ENCODE measurements around the gene HHAT.
"Not testable (repeated sequence)": the region's sequence is repeated elsewhere in the genome, so short reads cannot be mapped to it uniquely, and the experiment has no call there.

Gene HHAT

DNA sequence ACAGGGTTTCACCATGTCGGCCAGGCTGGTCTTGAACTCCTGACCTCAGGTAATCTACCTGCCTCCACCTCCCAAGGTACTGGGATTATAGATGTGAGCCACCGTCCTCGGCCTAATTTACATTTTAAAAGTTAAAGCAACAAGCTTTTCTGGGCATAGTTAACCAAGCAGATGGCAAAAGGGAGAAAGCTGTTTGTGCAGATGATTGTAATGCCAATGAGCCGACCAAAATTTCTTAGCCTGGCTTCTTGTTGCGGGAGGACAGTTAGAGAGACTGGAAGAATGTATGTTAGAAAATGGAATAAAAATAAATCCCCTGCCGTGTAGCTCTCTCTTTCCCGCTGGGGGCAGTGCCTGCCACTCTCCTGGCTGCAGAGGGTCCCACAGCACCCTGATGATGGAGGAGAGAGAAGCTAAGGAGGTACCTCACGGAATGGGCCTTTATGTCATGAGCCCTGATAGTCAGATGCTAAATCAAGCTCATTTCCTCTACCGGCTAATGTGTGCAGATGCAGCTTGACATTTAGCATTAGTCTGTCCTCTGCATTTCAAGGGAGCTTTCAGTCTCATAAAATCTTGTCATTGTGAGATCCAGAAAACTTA lies 87.2 kb downstream of the HHAT start:
- no peaks in the 10 kb centered on the region for H3K9me3 Mint-ChIP-seq
- H3K4me1 Mint-ChIP-seq: no peaks in the 10 kb centered on the region
- no peak overlapping the region for H3K27ac Mint-ChIP-seq
- DNase-seq (ENCODE audit: low spot score in 2 of 2): no peak
- H3K36me3 Mint-ChIP-seq: no peaks in the 10 kb centered on the region
- H3K4me3 Mint-ChIP-seq: no peak overlapping the region
- ATAC-seq: no peak

DNA sequence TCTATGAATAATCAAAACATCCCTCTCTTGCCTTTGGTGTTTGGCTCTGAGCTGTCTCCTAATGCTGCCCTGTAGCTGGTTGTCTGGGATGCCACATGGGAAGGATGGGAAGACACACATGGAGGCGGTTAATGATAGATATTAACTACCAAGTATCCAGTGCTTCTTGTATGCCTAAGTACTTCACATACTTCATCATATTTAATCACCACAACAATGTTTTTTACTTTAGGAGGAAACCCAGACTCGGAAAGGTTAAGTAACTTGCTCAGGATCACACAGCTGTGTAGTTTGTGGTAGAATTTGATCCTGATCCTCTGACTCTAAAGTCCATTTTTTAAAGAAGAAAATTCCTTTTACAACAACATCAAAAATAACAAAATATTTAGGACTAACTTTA lies 88.0 kb downstream of the HHAT start:
- DNase-seq (ENCODE audit: low spot score in 2 of 2) (no peak), ATAC-seq (no peak)
- Mint-ChIP-seq H3K4me1 (no peaks in the 10 kb centered on the region), H3K27ac (no peak overlapping the region), H3K4me3 (no peak overlapping the region), H3K36me3 (no peaks in the 10 kb centered on the region), H3K9me3 (no peaks in the 10 kb centered on the region)

DNA sequence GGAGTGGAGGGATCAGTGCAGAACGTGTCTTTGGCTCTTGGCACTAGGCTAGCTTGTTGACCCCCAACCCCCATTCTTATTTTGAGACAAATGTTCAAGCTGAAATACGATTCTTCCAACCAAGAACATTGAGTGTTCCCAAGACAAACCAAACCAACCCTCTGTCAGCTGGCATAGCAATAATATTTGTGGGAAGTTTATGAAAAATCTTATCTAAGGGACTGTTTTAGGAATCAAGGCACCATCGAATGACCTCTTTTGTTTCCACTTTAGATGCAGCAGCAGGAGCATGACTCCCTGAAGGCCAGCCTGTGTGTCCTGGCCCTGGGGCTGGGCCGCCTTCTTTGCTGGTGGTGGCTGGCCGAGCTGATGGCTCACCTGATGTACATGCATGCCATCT lies 89.2 kb downstream of the HHAT start:
- no peak for ATAC-seq
- no peaks in the 10 kb centered on the region for H3K4me1 Mint-ChIP-seq
- H3K9me3 Mint-ChIP-seq: no peaks in the 10 kb centered on the region
- H3K27ac Mint-ChIP-seq: no peak overlapping the region
- H3K4me3 Mint-ChIP-seq: no peak overlapping the region
- H3K36me3 Mint-ChIP-seq: no peaks in the 10 kb centered on the region
- DNase-seq (ENCODE audit: low spot score in 2 of 2): no peak

DNA sequence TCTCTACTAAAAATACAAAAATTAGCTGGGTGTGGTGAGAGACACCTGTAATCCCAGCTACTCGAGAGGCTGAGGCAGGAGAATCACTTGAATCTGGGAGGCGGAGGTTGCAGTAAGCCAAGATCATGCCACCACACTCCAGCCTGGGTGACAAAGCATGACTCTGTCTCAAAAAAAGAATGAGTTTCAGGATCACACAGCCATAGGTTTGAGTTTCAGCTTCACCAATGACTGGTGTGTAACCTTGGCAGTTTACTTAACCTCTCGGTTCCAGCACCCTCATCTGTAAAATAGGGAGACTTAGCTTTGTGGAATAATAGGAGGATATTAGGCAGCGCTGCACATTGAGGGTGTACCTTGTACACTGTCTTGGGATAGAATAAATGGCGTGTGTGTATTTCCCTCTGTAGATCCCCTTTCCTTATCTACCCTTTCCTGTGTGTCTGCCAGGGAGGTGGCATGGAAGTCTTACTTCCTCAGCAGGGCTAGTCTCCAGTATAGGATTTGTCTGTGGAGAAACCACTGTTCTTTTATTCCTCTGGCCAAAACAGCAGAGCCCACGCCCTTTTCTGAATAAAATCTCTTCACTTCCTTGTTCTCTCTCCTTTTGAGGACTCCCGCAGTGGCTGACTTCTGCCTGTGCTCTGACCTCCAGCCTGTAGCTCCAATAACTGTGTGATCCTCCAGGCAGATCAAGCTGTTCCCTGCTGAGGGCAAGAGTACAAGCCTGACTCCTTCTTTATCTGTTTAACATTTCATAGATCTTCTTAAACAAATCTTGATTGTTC lies 90.4 kb downstream of the HHAT start:
- Mint-ChIP-seq H3K4me3 (no peak overlapping the region), H3K27ac (no peak overlapping the region), H3K9me3 (no peaks in the 10 kb centered on the region), H3K4me1 (no peaks in the 10 kb centered on the region), H3K36me3 (no peaks in the 10 kb centered on the region)
- no peak for DNase-seq (ENCODE audit: low spot score in 2 of 2)
- peak; percentile 48 for ATAC-seq

DNA sequence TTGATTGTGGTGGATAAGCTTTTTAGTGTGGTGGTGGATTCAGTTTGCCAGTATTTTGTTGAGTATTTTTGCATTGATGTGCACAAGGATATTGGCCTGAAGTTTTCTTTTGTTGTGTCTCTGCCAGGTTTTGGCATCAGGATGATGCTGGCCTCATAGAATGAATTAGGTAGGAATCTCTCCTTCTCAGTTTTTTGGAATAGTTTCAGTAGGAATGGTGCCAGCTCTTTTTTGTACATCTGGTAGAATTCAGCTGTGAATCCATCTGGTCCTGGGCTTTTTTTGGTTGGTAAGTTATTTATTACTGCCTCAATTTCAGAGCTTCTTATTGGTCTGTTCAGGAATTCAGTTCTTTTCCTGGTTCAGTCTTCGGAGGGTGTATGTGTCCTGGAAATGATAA lies 98.0 kb downstream of the HHAT start:
- not testable (repeated sequence) for H3K27ac Mint-ChIP-seq; H3K4me3 Mint-ChIP-seq; H3K36me3 Mint-ChIP-seq; H3K4me1 Mint-ChIP-seq; H3K9me3 Mint-ChIP-seq; ATAC-seq; DNase-seq (ENCODE audit: low spot score in 2 of 2)

DNA sequence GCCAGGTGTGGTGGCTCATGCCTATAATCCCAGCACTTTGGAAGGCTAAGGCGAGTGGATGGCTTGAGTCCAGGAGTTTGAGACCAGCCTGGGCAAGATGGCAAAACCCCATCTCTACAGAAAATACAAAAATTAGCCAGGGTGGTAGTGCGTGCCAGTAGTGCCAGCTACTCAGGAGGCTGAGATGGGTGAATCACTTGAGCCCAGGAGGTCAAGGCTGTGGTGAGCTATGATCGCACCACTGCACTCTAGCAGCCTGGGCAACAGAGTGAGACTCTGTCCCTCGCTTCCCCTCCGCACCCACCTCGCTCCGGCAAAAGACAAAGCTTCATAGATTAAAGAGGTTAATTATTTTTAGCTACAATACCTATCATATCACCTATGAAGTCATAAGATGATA lies 100.0 kb downstream of the HHAT start:
- ATAC-seq (no peak), DNase-seq (ENCODE audit: low spot score in 2 of 2) (no peak)
- H3K27ac Mint-ChIP-seq: no peak overlapping the region
- H3K4me3 Mint-ChIP-seq: no peak overlapping the region
- H3K4me1 Mint-ChIP-seq: no peaks in the 10 kb centered on the region
- H3K36me3 Mint-ChIP-seq: no peaks in the 10 kb centered on the region
- no peaks in the 10 kb centered on the region for H3K9me3 Mint-ChIP-seq

DNA sequence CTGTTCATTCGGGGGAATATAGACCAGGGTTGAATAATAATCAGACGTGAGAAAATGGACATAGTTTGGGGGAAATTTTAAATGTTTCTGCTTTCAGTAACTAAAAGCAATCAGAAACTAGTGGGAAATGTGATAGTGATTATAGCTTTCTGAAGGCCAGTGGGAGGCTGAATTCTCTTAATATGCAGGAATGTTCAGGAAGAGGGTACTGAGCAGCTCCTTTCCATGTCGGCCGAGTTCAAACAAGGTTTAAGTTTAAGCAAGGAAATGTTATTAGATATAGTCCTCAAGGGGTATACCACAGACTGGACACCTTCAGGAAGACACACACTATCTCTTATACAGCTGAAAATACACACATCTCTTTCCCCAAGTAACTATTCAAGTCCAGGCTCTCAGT lies 105.5 kb downstream of the HHAT start:
- no peak for ATAC-seq

DNA sequence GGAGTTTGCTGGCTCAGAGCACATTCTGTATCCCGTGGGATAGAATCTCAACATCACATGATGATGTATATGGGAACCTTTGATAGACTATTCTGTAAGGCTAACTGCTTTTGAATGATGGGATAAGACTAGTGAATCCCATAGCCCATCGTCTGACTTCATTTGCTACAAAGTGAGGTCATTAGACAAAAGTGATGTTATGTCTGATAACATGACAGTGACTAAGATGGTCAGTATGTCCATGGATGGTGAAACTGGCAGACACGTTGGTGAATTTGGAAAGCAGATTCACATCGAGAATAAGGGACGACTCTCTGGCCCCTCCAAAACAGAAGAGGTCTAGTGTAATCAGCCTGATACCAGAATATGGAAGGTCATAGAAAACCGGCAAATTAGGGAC lies 108.4 kb downstream of the HHAT start:
- Mint-ChIP-seq H3K4me1 (no peaks in the 10 kb centered on the region), H3K36me3 (no peaks in the 10 kb centered on the region), H3K4me3 (no peak overlapping the region), H3K9me3 (no peaks in the 10 kb centered on the region), H3K27ac (no peak overlapping the region)
- DNase-seq (ENCODE audit: low spot score in 2 of 2): no peak
- ATAC-seq: no peak

More for the DNA sequence above, 105.5 kb downstream of the HHAT start:
- no peaks in the 10 kb centered on the region for H3K36me3 Mint-ChIP-seq
- DNase-seq (ENCODE audit: low spot score in 2 of 2): no peak
- H3K4me3 Mint-ChIP-seq: no peak overlapping the region
- no peaks in the 10 kb centered on the region for H3K9me3 Mint-ChIP-seq
- H3K4me1 Mint-ChIP-seq: no peaks in the 10 kb centered on the region
- no peak overlapping the region for H3K27ac Mint-ChIP-seq

DNA sequence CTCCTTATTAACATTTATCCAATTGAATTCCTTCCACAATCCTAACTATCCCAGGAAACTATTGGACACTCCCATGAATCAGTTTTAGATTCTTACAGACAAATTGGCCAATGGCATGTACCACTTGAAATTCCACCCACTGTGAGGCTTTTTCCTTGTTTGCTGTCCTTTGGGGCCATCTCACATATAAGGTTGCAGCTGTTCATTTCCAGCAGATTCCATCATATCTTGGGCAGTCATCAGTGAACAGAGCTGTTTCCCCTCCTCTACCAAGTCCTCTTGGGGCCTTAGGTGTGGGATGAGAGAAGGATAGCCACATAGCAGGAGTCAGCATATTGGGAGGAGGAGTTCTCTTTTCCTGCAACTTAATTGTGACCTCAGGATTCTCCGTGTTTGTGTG lies 109.1 kb downstream of the HHAT start:
- Mint-ChIP-seq H3K9me3 (no peaks in the 10 kb centered on the region), H3K4me1 (no peaks in the 10 kb centered on the region), H3K36me3 (no peaks in the 10 kb centered on the region), H3K27ac (no peak overlapping the region), H3K4me3 (no peak overlapping the region)
- no peak for ATAC-seq
- no peak for DNase-seq (ENCODE audit: low spot score in 2 of 2)

DNA sequence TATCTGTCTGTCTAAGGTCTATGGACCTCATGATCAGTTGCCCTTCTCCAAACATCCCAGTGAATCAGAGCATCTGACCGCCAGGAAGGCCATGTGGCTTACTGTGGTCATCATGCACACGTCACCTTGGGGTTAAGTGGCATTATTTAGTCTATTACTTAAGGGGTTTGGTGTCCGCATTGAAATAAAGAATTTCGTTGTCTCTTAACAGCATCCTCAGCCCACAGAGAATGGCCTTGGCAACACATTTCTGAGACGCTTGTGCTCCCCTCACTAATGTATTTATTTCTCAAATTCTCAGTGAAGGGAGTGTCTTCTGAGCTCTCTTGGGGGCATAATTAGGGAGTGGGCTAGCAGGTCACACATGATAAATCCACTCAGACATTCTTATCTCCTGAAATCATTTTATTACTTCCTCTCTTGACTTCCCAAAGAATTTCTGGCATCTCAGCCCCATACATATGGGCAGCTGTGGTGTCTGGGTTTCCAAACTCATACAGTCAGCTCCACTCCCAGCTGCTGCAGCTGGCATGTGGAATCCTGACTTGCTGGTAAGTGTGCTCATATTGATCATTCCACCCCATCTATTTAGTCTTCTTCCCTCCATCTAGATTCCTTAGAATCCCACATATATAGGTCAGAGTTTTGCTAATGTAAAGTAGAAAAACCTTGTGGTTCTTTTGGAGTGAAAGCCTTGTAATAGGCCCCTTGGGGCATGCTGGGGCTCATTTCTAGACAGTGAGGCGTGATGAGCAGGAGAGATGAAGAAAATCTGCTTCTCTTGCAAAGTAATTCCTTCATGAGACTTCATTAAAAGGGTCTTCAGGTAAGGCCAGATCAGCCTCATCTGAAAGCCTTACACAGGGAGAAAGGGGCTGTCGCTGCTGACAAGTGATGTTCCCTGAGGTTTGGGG lies 110.5 kb downstream of the HHAT start:
- no peak for DNase-seq (ENCODE audit: low spot score in 2 of 2)
- ATAC-seq: no peak
- no peaks in the 10 kb centered on the region for H3K36me3 Mint-ChIP-seq
- H3K4me3 Mint-ChIP-seq: no peak overlapping the region
- no peaks in the 10 kb centered on the region for H3K9me3 Mint-ChIP-seq
- H3K27ac Mint-ChIP-seq: no peak overlapping the region
- H3K4me1 Mint-ChIP-seq: no peaks in the 10 kb centered on the region

DNA sequence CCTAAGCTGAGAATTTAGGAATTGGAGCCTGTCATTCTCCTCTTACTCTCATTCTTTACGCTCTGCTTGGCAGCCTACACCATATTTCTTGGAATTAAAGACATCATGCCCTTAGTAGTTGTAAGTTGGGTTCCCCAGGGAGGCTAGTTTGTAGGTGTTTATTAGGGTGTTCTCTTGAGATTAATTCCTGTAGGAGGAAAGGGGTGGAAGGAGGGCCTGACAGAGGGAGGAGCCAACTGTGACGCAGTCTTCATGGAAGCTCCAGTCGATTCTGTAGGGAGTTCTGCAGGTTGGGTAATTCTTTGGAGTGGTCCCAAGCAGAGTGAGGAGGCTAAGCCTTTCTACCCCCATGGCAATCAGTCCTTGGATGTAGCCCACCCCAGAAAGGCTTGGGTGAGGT lies 111.4 kb downstream of the HHAT start:
- Mint-ChIP-seq H3K9me3 (no peaks in the 10 kb centered on the region), H3K4me3 (no peak overlapping the region), H3K4me1 (no peaks in the 10 kb centered on the region), H3K36me3 (no peaks in the 10 kb centered on the region), H3K27ac (no peak overlapping the region)
- DNase-seq (ENCODE audit: low spot score in 2 of 2): no peak
- ATAC-seq: no peak

DNA sequence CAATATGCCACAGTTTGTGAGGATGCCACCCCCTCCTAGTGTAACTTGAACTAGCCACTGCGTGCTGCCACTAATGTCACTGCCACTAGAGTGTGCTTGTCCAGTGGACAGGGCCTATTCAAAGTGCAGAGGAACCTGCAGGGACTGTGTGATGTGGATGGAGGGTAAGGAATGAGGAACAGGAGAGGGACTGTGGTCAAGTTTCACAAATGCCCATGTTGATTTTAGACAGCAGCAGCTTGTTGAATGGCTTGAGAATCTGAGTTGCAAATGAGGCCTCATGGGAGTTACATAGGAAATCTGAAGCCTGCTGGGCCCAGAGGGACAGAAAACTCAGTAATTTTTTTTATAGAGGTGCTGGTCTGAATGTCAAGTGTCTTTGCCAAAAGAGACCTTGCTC lies 112.3 kb downstream of the HHAT start:
- DNase-seq (ENCODE audit: low spot score in 2 of 2) (no peak), ATAC-seq (no peak)
- no peaks in the 10 kb centered on the region for H3K9me3 Mint-ChIP-seq
- H3K36me3 Mint-ChIP-seq: no peaks in the 10 kb centered on the region
- H3K27ac Mint-ChIP-seq: no peak overlapping the region
- peaks cover 5% of the 10 kb centered on the region for H3K4me1 Mint-ChIP-seq
- no peak overlapping the region for H3K4me3 Mint-ChIP-seq

DNA sequence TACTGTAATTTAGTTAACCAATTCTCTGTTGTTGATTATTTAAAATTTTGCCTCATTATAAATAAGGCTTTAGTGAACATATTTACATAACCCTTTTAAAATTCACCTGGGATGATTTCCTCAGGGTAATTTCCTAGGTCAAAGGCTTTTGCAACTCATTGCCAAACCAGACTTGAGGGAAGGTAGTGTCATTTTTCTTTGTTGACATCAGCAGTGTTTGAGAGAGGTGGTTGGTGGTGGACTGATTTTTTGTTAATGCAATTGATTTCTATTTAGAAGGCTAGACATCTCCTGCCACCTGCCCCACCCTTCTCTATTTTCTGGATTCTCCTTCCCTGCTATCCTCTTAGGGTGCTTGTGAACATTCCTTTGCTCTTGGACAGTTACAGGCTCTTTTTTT lies 116.8 kb downstream of the HHAT start:
- no peak for ATAC-seq

DNA sequence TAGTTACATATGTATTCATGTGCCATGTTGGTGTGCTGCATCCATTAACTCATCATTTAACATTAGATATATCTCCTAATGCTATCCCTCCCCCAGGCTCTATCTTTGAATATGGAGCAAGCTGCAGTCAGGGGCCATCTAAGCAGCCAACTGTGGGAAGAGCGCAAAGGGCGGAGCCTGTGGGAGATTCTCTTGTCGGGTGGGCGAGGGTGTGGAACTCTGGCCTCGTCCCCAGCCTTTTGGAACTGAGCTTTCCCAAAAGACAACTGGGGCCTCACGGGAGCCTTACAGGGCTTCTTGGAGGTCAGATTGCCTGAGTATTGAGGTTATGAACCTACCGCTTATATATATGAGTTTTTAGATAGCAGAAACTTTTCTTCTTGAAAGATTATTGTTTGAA lies 117.2 kb downstream of the HHAT start:
- Mint-ChIP-seq H3K4me3 (no peak overlapping the region), H3K4me1 (peaks cover 18% of the 10 kb centered on the region), H3K9me3 (no peaks in the 10 kb centered on the region), H3K27ac (peak overlapping the region; percentile 20), H3K36me3 (peaks cover 4% of the 10 kb centered on the region)
- DNase-seq (ENCODE audit: low spot score in 2 of 2) (no peak), ATAC-seq (no peak)

More for the DNA sequence above, 116.8 kb downstream of the HHAT start:
- Mint-ChIP-seq H3K27ac (peak overlapping the region; percentile 20), H3K4me3 (no peak overlapping the region), H3K4me1 (peaks cover 18% of the 10 kb centered on the region), H3K36me3 (peaks cover 4% of the 10 kb centered on the region), H3K9me3 (no peaks in the 10 kb centered on the region)
- DNase-seq (ENCODE audit: low spot score in 2 of 2): no peak

DNA sequence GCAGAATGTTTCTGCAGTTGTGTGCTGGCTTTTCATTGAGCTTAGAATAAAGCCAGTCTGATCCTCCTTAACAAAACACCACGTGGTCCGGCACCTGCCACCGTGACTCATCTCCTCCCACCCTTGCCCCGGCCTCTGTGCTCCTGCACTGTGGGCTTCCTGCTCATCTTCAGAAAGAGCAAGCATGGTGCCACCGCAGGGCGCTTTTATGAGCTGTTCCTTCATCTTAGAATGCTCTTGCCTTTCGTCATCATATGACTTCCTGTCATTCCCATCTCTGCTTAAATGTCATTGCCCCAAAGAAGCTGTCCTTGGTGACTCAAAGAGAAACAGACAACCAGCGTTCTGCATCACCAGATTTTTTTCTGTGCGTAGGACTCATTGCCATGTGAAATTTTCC lies 117.8 kb downstream of the HHAT start:
- H3K36me3 Mint-ChIP-seq: peaks cover 4% of the 10 kb centered on the region
- H3K9me3 Mint-ChIP-seq: no peaks in the 10 kb centered on the region
- peak; percentile 36 to 85 for DNase-seq (ENCODE audit: low spot score in 2 of 2)
- ATAC-seq: peak; percentile 100
- H3K27ac Mint-ChIP-seq: peak overlapping the region; percentile 20
- H3K4me3 Mint-ChIP-seq: no peak overlapping the region
- peaks cover 18% of the 10 kb centered on the region for H3K4me1 Mint-ChIP-seq
